CD4-positive, alpha-beta T cell treated with Interleukin-12 subunit alpha and Interleukin-12 subunit beta, for 1 hour (primary cell): ENCODE results near the gene WDR31.
A peak's percentile ranks its signal among the peaks of the same experiment; 100 is the strongest.

Experiments
- DNase-seq: peaks from one replicate; pipeline ENCODE4 v3.0.0-alpha.2; 2020

WDR31 gene

GRCh38 chr9:113293285-113293878 lies 46.7 kb downstream of the WDR31 start:
- DNase-seq: no peak

GRCh38 chr9:113290052-113290607 lies 49.9 kb downstream of the WDR31 start:
- DNase-seq: no peak

GRCh38 chr9:113289091-113289490 lies 51.0 kb downstream of the WDR31 start:
- no peak for DNase-seq

- no peak for DNase-seq
Observed at GRCh38 chr9:113281356-113281755, 58.7 kb downstream of the WDR31 start.

- no peak for DNase-seq
Observed at GRCh38 chr9:113278840-113279239, 61.2 kb downstream of the WDR31 start.

GRCh38 chr9:113275157-113276131 lies 64.6 kb downstream of the WDR31 start, which contains the start of the genes CDC26 and PRPF4:
TSS of gene CDC26 (minus strand) at chr9:113275572. CDS start at chr9:113272507, 3,065 bp downstream.
TSS of gene PRPF4 (plus strand) at chr9:113275658. CDS start at chr9:113275744, 86 bp downstream.
- DNase-seq: peak; percentile 95

GRCh38 chr9:113274474-113275156 lies 65.5 kb downstream of the WDR31 start:
- peak; percentile 73 for DNase-seq

GRCh38 chr9:113269871-113270270 lies 70.2 kb downstream of the WDR31 start:
- DNase-seq: no peak

- no peak for DNase-seq
Observed at GRCh38 chr9:113269355-113269754, 70.7 kb downstream of the WDR31 start.

- no peak for DNase-seq
Observed at GRCh38 chr9:113267911-113268566, 72.0 kb downstream of the WDR31 start.

- no peak for DNase-seq
Observed at GRCh38 chr9:113266174-113266573, 73.9 kb downstream of the WDR31 start.
